22Rv1 (cell line): ENCODE results near the gene FADS2.

Source experiments
- ZFX ChIP-seq: fragments of 450-650 bp; IDR thresholded peaks from 2 replicates; pipeline ENCODE4 v1.6.1; 2017; ENCODE audit warnings: antibody characterized with exemption, borderline replicate concordance
- TF ChIP-seq, protein P1 (sequence below): fragments of 450-650 bp; IDR thresholded peaks from 2 replicates; pipeline ENCODE4 v1.5.1; 2017; ENCODE audit warnings: mild to moderate bottlenecking

- TF ChIP-seq, protein P1, sequence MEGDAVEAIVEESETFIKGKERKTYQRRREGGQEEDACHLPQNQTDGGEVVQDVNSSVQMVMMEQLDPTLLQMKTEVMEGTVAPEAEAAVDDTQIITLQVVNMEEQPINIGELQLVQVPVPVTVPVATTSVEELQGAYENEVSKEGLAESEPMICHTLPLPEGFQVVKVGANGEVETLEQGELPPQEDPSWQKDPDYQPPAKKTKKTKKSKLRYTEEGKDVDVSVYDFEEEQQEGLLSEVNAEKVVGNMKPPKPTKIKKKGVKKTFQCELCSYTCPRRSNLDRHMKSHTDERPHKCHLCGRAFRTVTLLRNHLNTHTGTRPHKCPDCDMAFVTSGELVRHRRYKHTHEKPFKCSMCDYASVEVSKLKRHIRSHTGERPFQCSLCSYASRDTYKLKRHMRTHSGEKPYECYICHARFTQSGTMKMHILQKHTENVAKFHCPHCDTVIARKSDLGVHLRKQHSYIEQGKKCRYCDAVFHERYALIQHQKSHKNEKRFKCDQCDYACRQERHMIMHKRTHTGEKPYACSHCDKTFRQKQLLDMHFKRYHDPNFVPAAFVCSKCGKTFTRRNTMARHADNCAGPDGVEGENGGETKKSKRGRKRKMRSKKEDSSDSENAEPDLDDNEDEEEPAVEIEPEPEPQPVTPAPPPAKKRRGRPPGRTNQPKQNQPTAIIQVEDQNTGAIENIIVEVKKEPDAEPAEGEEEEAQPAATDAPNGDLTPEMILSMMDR = no peak
- no peak for TF ChIP-seq ZFX
Measured at GRCh38 chr11:61826930-61827570, 1.1 kb upstream of the FADS2 start.
